ENCODE measurements around the gene TGFBR3. TPM values are rescaled to one million over a fixed set of nuclear protein-coding genes. Genes with fewer than 3 reads are reported as not detected.
A peak's percentile ranks its signal among the peaks of the same experiment; 100 is the strongest.

Gene TGFBR3
- total and polyA plus RNA-seq, 12 donors = 6.6 to 36.7 (median 24.3) TPM

- H3K36me3 ChIP-seq = no peaks in the 10 kb centered on the region
- intact Hi-C loops (cut with DNase I) = no loop called here
- H3K4me1 ChIP-seq = peaks cover 3 to 57% (median 42%) of the 10 kb centered on the region in 9 donors
- no peaks in the 10 kb centered on the region for H3K9me3 ChIP-seq
- ATAC-seq (no peak), DNase-seq (no peak)
- no peak overlapping the region for H3K27ac ChIP-seq
- WGBS, 2 donors = 68 to 75% methylated on average over 7 of the region's 7 CpGs
- no peak overlapping the region for H3K4me3 ChIP-seq
- TF ChIP-seq CTCF (IDR thresholded peaks at IDR 0.05) = no peak
- H3K27me3 ChIP-seq = no peaks in the 10 kb centered on the region
These were observed 13.3 kb downstream of the TGFBR3 start for GRCh38 chr1:91872559-91873081.

GRCh38 chr1:91872000-91872399 is 14.0 kb downstream of the TGFBR3 start:
- H3K27ac ChIP-seq = no peak overlapping the region
- ATAC-seq = peak in 2 of 8 donors; percentile 25 to 30
- no peak for TF ChIP-seq CTCF (IDR thresholded peaks at IDR 0.05)

GRCh38 chr1:91870322-91870721 is 15.6 kb downstream of the TGFBR3 start:
- intact Hi-C loops (cut with DNase I) = no loop called here
- ATAC-seq (no peak), DNase-seq (no peak)
- no peaks in the 10 kb centered on the region for H3K9me3 ChIP-seq
- no peaks in the 10 kb centered on the region for H3K27me3 ChIP-seq
- no peak overlapping the region for H3K4me3 ChIP-seq
- peaks cover 3 to 50% (median 30%) of the 10 kb centered on the region in 9 donors for H3K4me1 ChIP-seq
- 36 to 54% methylated on average over 2 of the region's 2 CpGs for WGBS, 2 donors
- no peak overlapping the region for H3K27ac ChIP-seq
- no peak for TF ChIP-seq CTCF (IDR thresholded peaks at IDR 0.05)
- H3K36me3 ChIP-seq = no peaks in the 10 kb centered on the region

More at GRCh38 chr1:91872000-91872399, 14.0 kb downstream of the TGFBR3 start:
- Histone ChIP-seq H3K9me3 (no peaks in the 10 kb centered on the region), H3K27me3 (no peaks in the 10 kb centered on the region), H3K4me3 (no peak overlapping the region), H3K4me1 (peaks cover 3 to 57% (median 38%) of the 10 kb centered on the region in 9 donors), H3K36me3 (no peaks in the 10 kb centered on the region)
- DNase-seq = no peak
- 38% methylated on average over 2 of the region's 2 CpGs for WGBS, 2 donors
- intact Hi-C loops (cut with DNase I) = no loop called here

- 73 to 75% methylated on average over 5 of the region's 5 CpGs for WGBS, 2 donors
- no peaks in the 10 kb centered on the region for H3K9me3 ChIP-seq
- H3K4me3 ChIP-seq = no peak overlapping the region
- peaks cover 0 to under 1% (median 0%) of the 10 kb centered on the region in 9 donors for H3K36me3 ChIP-seq
- no peaks in the 10 kb centered on the region for H3K27me3 ChIP-seq
- ATAC-seq (no peak), DNase-seq (no peak)
- intact Hi-C loops (cut with DNase I) = no loop called here
- no peak for TF ChIP-seq CTCF (IDR thresholded peaks at IDR 0.05)
- peaks cover 0 to 50% (median 31%) of the 10 kb centered on the region in 9 donors for H3K4me1 ChIP-seq
- H3K27ac ChIP-seq = no peak overlapping the region
These were observed 19.5 kb downstream of the TGFBR3 start for GRCh38 chr1:91866425-91866824.
